GM12872 (cell line): ENCODE measurements around the gene UBL3.

Experiments used
- TF ChIP-seq, protein P1 (sequence below): IDR thresholded peaks from 3 replicates; pipeline ENCODE4 v1.5.1; 2011; ENCODE audit warnings: low read depth, mild to moderate bottlenecking, low read length, moderate library complexity; ENCODE audit not compliant: insufficient read depth

The UBL3 gene

DNA sequence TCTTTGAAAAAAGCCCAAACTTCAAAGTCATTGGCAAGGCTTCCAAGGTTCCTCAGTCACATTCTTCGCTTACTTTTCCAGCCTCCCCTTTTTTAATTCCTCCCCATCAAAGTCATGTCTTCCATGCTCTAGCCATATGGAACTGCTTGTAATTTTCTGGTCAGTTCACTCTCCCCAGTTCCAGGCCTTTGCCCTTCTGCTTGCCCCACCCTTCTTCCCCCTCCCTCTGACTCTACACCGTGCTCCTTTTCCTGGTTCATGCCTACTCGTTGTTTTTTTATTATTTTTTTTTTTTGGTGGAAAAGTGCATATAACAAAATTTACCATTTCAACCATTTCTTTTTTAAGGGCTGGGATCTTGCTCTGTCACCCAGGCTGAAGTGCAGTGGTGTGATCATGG is 102.3 kb downstream of the UBL3 start:
- TF ChIP-seq, protein P1, sequence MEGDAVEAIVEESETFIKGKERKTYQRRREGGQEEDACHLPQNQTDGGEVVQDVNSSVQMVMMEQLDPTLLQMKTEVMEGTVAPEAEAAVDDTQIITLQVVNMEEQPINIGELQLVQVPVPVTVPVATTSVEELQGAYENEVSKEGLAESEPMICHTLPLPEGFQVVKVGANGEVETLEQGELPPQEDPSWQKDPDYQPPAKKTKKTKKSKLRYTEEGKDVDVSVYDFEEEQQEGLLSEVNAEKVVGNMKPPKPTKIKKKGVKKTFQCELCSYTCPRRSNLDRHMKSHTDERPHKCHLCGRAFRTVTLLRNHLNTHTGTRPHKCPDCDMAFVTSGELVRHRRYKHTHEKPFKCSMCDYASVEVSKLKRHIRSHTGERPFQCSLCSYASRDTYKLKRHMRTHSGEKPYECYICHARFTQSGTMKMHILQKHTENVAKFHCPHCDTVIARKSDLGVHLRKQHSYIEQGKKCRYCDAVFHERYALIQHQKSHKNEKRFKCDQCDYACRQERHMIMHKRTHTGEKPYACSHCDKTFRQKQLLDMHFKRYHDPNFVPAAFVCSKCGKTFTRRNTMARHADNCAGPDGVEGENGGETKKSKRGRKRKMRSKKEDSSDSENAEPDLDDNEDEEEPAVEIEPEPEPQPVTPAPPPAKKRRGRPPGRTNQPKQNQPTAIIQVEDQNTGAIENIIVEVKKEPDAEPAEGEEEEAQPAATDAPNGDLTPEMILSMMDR, result no peak

DNA sequence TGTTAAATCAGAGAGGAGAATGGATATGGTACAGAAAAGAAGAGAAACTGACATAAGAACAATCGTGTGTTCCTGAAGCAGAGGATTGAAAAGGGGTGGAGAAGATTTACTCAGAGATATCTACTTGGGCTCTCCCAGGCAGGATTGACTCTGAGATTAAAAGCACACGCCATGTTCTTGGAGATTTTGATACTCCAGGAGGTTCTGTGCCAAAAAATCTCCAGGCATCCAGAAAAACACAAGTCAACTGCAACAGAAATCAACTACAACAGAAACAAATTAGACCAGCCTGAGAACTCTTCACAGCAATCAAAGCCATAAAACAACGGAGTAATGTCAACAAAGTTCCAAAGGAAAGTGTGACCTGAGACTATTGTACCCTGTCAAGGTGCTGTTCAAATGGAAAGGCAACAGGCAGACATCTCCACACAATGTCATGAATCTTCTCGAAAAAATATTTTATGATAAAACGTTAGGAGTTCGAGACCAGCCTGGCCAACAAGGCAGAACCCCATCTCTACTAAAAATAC is 104.2 kb downstream of the UBL3 start:
- TF ChIP-seq, protein P1, result no peak

DNA sequence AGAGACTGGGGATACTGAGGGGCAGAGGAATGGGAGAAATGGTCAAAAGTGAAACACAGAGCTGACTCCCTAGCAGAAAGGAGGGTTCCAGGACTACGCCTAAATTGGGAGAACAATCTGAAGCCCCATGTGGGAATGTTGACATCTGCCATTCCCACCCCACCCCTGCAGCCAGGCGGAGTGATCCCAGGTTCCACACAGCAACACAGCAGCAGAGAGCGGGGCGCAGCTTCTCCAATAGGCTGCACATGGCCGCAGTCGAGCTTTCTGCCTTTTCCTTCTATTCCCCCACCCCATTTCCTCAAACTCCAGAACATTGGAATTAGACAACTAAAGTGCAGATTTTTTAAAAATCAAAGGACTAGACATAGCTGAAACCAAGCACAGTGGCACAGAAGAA is 104.7 kb downstream of the UBL3 start:
- TF ChIP-seq, protein P1, result no peak

DNA sequence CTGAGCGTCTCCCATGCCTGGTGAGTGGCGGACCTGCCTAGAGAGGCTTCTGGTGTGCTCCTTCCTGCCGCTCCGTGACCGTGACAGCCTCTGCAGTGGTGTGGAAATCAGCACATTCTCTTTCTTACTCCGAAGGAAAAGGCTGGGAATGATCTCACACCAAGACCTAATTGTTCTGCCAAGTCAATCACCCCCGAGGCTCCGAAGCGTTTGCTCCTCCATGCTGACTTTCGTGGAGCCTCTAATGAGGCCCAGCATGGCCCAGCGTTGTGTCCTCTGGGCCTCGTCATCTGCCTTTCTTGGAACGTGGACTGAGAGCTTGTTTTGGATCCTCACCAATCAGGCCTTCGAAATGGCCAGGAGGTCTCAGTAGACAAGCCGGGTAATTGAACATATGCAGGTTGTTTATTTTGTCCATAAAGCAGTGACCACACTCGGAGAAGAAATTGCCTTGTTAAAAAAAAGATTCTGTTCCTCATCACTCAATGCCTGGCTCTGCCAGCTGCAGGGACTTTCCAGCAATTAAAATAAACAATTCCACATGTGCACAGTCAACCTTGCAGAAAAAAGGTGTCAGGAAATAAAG is 107.1 kb downstream of the UBL3 start:
- TF ChIP-seq, protein P1, result no peak

DNA sequence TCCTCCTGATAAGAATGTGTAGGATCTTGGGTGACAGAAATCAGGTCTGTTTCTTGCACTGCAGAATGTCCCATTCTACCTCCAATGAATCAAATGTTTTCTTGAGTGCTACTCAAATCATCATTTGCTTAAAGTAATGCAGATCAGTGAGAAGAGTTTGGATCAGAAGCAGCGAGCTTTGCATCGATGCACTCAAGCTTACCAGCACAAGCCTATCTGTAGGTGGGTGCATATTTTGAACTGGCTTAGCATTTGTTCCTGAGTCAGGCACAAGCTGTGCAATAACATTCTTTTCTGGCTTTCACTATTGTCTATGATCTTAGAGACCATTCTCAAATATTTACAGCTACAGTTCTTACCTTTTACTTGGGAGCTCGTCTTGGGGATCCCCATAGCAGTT is 109.5 kb downstream of the UBL3 start:
- TF ChIP-seq, protein P1, result no peak

DNA sequence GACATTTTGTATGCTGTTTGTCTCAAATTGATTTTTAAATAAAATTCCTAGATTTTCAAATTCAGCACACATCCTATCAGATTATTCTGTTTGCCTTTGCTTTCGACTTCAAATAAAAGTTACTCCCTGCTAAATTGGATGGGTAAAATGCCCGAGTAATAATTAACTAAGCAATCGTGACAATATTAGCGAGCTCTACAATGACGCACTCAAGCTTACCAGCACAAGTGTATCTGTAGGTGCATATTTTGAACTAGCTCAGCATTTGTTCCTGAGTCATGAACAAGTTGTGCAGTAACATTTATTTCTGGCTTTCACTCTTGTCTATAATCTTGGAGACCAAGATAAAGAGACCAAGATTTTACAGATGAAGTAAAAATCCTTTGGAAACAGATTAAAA is 113.4 kb downstream of the UBL3 start:
- TF ChIP-seq, protein P1, result no peak

DNA sequence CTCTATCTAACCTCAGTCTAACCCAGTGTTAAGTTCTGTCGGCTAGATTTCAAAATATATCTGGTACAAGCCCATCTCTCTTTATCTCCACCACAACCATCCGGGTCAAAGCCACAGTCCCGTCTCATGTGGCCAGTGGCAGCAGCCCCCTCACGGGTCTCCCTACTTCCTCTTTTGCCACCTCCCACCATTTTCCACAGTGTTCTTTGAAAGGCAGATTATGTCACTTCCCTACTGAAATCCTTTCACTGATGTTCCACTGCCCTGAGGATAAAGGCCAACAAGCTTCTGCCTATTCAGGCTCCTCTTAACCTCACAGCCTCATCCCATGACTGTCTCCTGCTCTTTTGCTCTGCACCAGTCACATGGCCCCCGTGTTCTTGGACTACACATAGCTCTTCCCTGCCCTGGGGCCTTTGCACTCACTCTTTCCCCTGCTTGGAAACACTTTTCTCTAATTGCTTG is 117.2 kb downstream of the UBL3 start:
- TF ChIP-seq, protein P1, result no peak
